IPS DF 19.7 (cell line): ENCODE data around the gene SH3BP2.

Experiments used
- DNase-seq: peaks from one replicate; pipeline ENCODE4 v3.0.0-alpha.2; 2013; ENCODE audit warnings: low read depth, low spot score

The SH3BP2 gene

DNA sequence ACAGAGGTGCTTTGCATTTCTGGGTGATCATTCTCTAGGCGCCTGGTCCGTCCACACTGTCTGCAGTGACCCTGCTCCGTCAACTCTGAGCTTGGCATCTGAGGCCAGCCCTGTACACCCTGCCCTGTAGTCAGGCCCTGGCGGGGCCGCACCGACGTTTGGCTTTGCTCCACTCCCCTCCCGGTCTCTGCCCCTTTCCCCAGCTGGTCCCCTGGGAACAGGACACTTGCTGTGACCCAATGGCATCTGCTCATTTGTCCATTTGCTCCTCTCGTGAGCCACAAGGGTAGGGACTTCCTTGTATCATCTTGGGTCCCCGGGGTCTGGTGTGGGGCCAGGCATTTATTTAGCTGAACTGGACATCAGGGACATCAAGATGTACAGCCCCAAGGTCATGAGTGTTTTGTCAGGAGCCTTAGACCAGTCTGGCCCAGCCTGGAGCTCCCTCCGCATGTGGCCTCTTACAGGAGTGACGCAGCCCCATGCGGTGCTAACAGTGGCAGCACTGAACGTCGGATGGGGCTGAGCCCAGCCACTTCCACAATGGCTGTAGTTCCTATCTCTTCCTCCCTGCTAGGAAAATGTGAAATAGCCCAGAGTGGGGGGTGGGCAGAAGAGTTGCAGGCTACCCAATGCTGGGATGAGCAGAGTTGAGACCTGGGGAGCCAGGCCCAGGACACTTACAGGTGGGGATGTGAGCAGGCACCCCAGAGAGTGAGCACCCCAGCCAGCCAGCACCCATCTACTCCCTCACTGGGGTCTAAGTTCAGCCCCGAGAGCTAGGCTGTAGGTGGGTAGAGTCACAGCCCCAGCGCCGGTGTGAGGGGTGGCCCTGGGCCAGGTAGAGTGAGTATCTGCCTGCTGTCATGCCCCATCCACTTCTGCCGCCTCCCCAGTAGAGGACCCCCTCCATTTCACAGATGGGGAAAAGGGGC lies 2.0 kb upstream of the SH3BP2 start:
- no peak for DNase-seq

DNA sequence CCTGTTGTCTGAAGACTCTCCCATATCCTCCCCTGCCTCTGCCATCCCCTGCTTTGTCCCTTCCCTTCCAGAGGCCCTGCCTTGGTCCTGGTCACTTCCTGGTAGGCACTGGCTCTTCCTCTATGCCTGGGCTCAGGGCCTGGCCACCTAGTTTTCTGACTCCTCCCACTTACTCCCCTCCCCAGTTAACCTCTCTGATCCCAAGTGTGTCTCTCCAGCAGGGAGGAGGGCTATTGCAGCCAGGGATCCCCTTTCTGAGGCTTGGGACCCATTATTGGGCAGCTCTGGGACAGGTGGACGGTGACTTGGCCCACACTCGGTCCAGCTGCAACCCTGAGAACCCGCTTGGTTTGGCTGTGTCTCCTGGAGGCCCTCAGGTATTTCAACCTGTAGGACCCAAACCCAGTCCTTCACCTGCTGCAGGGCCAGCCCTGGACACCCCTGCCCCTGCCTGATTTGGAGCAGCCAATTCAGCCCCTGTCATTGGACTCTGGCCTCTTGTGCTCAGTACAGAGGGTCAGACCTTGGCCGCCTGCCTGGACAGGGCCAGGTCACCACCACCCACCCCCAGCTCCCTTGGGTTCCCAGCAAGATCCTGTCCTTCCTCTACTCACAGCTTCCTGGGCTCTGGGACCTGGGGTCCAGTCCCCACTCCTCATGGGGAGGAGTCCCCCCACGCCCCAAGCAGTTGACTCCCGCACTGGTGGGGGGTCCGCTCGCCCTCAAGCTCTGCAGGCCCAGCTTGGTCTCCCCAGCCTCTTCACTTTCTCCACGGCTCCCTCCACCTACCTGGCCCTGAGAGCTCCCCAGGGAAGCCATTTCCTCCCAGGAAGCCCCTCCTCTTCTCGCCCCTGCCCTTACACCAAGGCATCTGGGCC lies 1.1 kb upstream of the SH3BP2 start:
- DNase-seq = no peak

DNA sequence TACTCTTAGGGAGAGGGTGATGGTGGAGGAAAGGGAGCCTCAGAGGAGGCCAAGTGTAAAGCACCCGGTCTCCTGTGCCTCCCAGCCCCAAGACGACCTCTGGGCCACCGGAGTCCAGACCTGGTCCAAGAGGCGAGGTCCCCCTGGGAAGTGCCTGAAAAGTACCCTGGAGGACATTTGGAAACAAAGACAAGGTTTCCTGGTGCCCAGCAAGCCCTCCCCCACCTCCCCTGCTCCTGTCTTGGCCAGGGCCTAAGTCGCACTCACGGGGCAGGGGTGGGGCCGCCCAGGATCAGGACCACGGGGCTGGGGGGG lies 532 bp upstream of the SH3BP2 start:
- DNase-seq = no peak

DNA sequence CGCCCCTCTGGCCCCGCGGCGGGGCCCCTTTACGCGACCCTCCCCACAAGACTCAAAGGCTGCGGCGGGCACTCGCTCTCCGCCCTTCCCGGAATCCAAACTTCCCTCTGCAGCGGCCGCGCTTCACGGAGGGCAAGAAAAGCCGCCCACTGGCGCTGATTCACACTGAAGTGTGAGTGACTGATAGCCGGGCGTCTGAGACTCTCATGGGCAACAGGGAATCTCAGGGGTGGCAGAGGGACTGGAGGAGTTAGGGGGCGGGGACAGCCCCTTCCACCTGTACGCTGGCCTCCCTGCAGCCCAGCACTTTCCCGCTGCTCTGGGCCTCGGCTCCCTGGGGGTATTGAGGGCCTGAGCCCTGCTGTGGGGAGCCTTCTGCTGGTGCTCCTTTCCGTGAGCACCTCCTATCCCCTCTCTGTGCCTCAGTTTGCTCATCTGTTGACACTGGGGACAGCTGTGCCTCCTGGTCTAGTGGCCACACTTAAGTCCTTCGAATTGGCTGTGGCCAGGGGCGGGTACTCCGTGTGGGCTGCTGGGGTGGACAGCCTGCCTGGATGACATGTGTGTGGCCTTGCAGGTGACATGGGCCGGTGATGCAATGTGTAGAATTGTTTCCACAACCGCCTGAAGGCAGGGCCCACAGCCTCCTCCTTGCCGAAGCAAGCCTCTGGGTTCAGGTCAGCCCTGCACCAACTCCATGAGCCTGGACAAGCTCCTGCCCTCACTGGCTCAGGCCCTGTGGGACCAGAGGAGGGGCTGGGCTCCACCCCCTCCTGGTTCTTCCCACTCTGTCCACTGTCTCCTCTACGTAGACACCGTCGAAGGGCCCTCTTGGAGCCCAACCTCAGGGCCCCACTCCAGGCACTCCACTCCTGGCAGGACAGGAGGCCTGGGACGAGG lies 951 bp downstream of the SH3BP2 start:
- no peak for DNase-seq

DNA sequence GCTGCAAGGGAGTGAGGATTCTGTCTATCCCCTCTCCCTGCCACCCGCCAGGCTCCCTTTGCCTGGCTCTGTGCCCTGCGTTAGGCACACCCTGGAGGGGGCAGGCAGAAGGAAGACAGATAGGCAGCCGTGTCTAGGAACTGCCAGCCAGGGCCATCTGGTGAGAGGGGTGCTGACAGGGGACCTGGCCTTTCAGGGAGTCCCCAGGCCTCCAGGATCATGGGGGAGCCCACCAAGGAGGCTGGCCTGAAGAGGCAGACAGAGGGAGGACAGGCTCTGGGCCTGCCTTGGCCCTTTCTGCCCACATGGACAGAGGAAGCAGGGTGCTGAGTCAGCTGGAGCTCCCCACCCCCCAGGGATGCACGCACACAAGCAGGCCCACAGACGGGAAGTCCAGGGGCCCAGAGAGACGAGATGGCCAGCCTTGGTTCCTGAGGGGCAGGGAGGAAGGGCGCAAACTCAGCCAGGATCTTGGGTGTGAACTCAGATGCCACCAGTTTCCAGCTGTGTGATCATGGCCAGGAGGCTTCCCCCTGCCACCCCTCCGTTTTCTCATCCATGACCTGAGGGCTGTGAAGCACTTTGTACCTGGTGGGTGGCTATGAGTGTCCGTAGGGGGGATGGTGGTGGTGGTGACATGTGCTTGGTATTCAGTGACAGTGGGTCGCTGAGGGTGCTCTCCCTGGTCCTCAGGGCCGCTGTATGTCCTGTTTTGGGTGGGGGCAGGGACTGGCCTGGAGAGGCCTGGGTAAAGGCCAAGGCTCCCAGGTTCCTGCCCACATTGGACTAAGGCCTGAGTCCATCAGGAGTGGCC lies 1.8 kb downstream of the SH3BP2 start:
- no peak for DNase-seq

DNA sequence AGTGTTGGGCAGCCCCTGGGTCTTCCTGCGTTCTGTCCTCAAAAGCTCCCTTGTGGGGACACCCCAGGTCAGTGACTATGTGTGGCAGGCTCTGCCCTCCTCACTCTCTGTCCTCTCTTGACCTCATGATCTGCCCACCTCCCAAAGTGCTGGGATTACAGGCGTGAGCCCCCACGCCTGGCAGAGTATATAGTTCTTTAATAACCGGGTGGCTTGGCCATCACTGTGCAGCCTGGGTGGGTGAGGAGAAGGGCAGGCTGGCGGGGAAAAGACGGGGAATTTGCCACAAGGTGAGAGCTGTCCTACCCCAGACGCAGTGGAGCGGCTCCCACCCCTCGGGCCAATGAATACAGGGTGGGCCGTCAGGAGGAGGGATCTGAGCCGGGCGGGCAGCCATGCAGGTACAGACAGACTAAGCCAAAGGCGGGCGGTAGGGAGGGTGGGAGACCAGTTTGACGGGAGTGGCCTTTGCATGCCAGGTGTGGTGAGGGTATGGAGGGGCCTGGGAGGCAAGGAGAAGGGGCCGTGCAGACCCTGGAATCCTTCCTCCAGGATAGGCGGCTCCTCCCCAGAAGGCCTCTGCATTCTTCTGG lies 2.5 kb downstream of the SH3BP2 start:
- no peak for DNase-seq

DNA sequence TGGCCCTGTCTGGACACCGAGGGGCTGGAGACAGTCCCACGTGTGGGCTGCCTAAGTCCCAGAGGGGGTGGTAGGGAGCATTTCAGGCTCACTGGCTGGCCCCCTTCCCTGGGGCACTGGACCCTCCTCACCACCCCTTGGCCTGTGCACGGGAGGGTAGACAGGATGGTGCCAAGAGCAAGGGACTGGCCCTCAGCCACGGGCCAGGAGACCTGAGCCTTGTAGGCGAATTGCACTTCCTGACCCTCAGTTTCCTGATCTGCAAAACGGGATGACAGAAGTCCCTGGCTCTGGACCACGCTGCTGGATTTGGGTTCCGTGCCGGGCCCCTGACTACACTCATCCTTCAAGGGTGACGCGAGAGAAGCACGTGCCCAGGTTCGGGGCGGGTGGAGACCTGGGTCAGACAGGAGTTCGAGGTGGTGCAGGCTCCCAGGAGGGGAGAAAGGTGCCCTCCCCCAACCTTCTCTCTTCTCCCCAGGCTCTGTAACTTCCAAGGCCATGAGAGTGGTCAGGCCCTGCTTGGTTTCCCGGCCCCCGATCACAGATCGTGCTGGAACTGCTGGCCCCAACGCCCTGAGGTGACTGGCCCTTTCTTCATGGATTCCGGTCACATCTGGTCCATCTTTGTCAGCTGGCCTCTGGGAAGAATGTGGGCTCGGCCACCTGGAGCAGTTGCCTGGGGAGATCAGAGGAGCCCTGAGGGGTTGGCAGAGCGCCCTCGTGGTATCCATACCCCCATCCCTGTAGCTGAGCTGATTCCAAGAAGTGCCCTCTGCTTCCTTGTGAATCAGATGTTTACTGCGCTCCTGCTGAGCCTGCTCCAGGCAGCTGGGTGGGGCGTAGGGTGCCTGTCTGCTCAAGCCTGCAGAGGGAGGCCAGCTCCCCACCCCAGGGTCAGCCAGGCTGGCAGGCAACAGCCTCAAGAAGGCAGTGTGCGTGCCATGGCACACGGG lies 3.3 kb downstream of the SH3BP2 start:
- DNase-seq = no peak

DNA sequence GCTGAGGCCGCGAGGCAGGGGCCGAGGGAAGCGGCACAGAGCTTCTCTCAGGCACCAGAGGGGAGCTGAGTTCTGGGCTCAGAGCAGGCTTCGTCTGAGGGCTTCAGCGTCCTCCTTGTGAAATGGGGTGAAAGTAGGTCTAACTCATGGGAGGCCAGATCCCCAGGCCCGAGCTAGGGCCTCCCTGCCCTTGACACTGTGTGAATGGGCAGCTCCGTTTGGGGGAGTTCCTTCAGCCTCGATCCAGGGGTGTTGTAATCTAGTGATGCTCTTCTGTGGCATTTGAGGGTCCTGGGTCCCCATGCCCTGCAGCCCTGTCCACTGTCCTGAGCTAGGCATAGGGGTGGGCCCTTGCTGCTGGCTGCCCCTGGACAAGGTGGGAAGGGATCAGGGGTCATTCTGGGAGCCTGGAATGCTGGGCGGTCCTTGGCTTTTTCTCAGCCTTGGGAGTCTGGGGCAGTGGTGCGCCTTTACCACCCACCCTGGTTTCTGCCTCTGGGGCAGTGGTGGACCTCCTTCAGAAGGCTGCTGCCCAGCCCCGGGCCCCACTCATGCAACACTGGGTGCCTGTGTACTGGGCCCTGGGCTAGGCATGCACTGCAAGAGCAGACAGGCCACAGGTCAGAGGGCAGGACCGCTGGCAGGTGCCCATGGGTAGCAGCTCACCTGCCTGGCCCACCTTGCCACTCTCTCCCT lies 4.1 kb downstream of the SH3BP2 start:
- DNase-seq = no peak

DNA sequence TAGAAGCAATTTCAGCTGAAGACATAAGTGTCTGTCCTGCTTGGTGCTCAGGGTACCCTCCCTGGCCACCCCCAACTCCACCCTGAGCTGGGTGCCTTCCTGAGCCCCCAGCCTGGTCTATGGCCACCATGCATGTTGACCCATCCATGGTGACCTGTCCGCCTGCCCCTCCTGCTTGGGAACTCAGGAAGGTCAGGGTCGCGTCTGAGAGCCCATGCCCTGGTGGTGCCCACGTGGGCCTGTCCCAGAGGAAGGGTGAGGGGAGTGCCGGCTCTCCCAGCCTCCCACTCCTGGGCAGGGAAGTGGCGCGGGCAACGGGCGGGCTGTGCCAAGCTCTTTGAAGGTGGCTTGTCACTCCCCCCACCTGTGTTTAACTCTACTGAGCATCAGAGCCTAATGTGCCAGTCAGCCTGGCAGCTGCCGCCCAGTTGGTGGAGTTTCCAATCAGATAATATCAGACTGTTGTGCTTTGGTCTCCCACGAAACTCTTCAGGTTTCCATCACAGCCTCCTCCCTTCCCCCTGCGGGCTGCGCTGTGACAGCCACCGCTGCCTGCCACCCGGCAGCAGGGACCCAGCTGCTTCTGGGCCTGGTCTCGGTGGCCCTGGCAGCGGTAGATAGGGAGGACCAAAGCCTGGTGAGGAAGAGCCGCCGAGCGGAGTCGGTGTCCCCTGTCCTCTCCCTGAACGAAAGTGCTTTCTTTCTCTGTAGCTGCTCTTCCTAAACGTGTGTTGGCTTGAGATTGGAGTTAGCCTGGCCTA lies 4.8 kb downstream of the SH3BP2 start:
- no peak for DNase-seq

DNA sequence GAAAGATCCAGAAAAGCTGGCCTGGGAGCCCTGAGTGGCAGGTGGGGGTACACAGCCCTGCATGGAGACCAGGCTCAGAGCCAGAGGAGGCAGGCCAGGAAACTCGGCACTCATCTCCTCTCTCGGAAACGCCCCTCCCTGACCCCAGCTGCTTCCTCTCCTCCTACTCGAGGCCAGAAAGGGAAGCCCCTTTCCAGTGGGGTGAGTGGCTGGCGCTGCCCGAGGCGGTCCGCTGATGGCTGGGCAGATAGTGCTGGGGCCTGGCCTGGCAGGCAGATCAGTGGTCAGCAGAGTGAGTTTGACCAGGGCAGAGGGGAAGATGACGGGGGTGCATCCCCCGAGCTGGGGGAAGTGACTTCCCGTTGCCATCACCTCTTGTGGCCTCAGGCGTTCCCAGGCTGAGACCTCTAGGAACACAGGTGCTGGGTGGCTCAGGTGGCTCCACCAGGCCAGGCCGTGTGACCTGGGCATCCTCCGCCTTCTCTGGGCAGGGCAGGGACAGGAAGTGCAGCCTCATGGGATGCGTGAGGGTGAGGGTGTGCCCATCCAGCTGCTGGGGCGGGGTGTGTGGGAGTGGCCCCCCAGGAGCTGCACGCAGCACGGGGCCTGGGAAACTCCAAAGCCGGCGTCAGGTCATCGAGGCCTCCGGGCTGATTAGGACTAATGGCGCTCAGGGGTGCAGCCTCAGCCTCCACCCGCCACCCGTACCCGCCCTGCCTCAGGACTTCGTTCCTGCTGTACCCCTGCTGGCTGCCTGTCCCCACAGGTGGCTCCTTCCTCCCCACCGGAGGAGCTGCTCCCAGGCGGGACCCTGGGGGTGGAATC lies 5.7 kb downstream of the SH3BP2 start:
- DNase-seq = no peak

DNA sequence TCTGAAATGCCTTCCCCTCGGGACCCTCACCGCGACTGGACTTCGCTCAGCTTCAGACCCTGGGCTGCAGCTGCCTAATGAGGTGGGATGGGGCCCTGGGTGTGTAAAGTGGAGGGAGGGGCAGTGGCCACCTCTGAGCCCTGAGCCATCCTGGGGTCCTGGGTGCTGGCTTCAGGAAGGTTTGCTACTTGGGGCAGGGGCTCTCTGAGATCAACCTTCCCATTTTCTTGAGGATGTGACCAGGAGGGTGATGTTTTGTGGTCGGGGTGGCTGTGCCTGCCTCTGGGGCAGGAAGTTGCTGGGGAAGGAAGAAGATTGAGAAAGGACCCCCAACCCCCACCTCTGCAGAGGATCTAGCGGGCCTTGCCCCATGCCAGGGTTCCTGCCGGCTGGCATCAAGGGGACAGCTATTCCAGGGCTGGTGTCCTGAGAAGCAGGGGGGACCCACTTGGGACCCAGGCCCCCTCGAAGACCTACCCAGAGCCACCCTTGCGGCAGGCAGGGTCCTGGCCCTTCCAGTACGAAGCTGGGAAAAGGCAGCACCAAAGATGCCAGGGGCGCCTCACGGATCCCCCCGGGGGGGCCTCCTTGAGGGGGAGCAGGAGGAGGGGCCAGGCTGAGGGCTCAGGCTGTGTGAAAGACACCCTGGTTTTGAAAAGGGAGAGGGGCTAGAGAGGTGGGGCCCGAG lies 6.5 kb downstream of the SH3BP2 start:
- DNase-seq = no peak

DNA sequence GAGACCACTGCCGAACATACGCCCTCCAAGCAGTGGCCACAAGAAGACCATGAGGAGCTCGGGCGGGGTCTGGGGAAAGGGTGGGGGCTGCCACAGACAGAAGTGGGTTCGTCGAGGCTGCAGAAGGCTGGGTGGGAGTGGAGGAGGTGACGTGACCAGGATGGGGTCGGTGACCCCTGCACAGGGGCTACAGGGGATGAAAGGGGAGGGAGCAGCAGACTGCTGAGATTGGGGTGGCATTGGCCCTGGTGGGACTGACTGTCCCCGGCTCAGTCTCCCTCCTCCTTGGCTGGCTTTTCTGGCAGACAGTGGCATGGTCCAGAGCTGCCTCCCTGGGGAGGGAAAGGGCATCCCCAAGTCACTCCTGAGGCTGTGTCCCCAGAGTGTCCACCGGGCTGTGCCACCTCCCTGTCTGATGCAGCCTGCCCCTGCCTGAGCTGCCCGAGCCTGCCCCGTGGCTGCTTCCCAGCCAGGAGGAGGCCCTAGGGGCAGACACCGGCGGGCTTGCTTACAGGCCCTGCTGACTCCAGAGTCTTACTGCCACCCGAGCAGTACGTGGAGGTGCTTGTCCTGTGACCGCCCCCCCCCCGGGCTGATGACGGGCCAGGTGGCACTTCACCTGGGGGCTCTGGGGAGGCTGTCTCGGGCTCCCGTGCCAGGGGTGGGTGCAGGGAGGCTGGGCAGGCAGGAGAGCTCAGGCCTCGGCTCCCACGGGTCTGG lies 7.2 kb downstream of the SH3BP2 start:
- DNase-seq = no peak

DNA sequence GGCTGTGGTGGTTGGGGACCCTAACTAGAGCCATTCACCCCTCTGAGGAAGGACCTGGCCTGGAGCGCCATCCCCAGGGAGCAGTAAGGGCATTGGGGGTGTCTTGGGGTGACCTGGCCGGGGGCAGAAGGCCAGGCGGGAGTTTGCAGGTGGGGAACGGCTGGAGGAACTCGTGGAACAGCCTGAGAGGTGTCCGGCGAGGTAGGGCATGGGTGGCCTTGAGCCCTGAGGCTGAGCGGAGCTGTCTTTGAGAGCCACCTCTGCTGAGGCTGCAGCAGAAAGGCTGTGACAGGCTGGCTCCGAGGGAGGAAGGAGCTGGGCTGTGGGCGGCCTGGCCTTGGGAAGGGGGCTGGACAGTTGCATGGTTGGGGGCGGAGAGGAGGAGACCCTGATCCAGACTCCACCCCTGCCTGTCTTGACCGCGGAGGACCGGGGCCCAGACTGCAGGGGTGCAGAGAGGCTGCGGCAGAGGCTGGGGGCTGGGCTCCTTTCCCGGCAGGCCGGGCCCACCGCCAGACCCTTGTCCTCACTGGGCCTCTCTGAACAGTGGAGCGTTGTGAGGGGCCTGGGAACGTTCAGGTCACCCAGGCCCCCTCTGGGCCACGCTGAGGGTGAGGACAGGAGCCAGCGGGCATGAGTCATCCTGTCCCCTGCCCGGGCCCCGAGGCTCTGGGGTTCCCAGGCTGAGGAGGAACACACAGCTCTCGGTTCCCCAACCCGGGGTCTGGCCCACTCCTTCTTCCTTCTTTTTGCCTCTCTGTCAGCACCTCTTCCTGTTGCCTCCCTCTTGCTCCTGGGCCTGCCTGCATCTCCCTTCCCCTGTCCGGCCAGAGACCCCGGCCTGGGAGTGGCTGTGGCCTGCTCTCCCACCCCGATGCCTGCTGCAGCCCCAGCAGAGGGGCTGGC lies 8.1 kb downstream of the SH3BP2 start:
- no peak for DNase-seq

DNA sequence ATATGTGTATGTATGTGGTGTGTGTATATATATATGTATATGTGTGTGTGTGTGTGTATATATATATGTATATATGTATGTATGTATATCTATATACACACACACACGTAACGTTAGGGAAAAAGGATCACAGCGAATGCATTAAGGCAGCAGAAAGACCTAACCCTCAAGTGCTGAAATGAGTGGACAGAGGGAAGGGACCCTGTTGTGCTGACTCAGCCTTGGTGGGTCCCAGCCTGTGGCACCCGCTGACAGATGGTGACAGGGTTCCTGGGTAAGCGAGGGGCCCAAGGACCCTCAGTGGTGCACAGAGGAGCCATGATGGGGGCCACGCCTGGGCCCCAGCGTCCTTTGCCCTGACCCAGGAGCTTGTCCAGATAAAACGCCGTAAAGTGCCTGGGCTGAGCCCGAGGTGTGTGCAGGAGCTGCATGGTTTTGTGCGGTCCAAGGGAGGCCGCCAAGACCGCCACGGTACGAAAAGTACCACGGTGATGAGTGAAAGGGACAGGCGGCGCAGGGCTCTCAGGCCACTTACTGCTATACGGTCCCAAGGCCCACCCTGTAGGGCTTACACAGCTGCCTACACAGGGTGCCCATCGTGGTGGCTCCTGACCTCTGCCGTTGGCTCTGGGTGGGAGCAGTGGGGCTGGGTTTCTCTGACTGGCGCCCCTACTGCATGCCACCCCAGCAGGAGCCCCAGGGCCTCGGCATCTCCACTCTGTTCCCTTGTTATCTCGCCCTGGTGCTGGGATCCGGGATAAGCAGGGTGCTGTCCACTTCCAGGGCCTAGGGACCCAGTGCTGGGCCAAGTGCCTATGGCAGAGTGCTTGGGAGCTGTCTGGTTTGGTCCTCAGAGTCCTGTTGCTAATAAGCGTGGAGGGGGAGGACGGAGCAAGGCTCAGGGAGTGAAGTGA lies 10.0 kb downstream of the SH3BP2 start:
- DNase-seq = no peak
